ENCODE data around the gene EVC2. TPM values are rescaled to one million over a fixed set of nuclear protein-coding genes. Genes with fewer than 3 reads are reported as not detected.

The EVC2 gene
- total and polyA plus RNA-seq, 2 donors (not counting 1 experiment from before 2014, with no cell fraction given) = 1.1 TPM; not detected in 1

DNA sequence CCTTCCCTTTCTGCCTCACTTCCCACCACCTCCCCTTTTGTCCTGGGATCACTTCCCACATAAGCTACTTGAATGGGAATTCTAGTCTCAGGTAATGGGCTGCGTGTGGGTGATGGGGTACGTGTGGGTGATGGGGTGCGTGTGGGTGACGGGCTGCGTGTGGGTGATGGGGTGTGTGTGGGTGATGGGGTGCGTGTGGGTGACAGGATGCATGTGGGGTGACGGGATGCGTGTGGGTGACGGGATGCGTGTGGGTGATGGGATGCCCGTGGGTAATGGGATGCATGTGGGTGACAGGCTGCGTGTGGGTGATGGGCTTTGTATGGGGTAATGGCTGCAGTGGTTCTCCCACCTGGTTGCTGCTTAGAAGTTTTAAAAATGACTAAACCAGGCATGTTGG, 43.6 kb downstream of the EVC2 start:
- DNase-seq (no peak), ATAC-seq (ENCODE audit: low read depth) (no peak)
- H3K27ac Mint-ChIP-seq = no peak overlapping the region
- H3K27me3 ChIP-seq (replicated peaks in 1 of 4; ENCODE audit: control extremely low read depth in 1 of 4, control insufficient read depth in 3 of 4, insufficient read depth in 4 of 4, low read length in 3 of 4) = no peaks in the 10 kb centered on the region
- intact Hi-C loops (cut with micrococcal nuclease) = no loop called here
- H3K4me3 ChIP-seq (ENCODE audit: control extremely low read depth in 1 of 5, extremely low read depth in 1 of 5, insufficient read depth in 1 of 5, low read depth in 2 of 5, low read length in 4 of 5) = no peak overlapping the region
- no peak overlapping the region for H3K4me3 Mint-ChIP-seq
- H3K36me3 ChIP-seq (replicated peaks in 1 of 2; ENCODE audit: control extremely low read depth in 1 of 2, control insufficient read depth in 1 of 2, extremely low read depth in 1 of 2, insufficient read depth in 2 of 2, low read length in 1 of 2) = no peaks in the 10 kb centered on the region
- H3K4me1 ChIP-seq (ENCODE audit: control insufficient read depth in 2 of 2, insufficient read depth in 2 of 2, low read length in 2 of 2) = no peaks in the 10 kb centered on the region
- peaks cover 0 to 12% (median 11%) of the 10 kb centered on the region in 3 donors for H3K9me3 ChIP-seq (ENCODE audit: control extremely low read depth in 1 of 3, control insufficient read depth in 2 of 3, insufficient read depth in 1 of 3, low read length in 2 of 3)
- ChIA-PET POLR2A (no interaction called here), CTCF (no interaction called here)
- H3K9ac ChIP-seq (ENCODE audit: low read length) = no peak overlapping the region
- peaks cover 7% of the 10 kb centered on the region for H3K9me3 Mint-ChIP-seq (ENCODE audit: insufficient read depth)
- no peak for TF ChIP-seq EZH2 (IDR thresholded peaks at IDR 0.05; ENCODE audit: borderline replicate concordance, insufficient read depth, low read depth, low read length, poor library complexity, severe bottlenecking)
- TF ChIP-seq, protein P1, sequence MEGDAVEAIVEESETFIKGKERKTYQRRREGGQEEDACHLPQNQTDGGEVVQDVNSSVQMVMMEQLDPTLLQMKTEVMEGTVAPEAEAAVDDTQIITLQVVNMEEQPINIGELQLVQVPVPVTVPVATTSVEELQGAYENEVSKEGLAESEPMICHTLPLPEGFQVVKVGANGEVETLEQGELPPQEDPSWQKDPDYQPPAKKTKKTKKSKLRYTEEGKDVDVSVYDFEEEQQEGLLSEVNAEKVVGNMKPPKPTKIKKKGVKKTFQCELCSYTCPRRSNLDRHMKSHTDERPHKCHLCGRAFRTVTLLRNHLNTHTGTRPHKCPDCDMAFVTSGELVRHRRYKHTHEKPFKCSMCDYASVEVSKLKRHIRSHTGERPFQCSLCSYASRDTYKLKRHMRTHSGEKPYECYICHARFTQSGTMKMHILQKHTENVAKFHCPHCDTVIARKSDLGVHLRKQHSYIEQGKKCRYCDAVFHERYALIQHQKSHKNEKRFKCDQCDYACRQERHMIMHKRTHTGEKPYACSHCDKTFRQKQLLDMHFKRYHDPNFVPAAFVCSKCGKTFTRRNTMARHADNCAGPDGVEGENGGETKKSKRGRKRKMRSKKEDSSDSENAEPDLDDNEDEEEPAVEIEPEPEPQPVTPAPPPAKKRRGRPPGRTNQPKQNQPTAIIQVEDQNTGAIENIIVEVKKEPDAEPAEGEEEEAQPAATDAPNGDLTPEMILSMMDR (IDR thresholded peaks at IDR 0.05) = no peak
- WGBS (ENCODE audit: insufficient coverage) = 98% methylated on average over 11 of the region's 12 CpGs
- no peaks in the 10 kb centered on the region for H3K27me3 Mint-ChIP-seq
- no peaks in the 10 kb centered on the region for H4K20me1 ChIP-seq (ENCODE audit: control insufficient read depth, insufficient read depth, low read length, poor library complexity, severe bottlenecking)
- no peak overlapping the region for H3K4me2 ChIP-seq (replicated peaks; ENCODE audit: low read depth, low read length, poor library complexity, severe bottlenecking)
- no peaks in the 10 kb centered on the region for H3K79me2 ChIP-seq (ENCODE audit: control insufficient read depth, insufficient read depth, low read length)
- H2AFZ ChIP-seq (ENCODE audit: insufficient read depth, low read depth, low read length, poor library complexity, severe bottlenecking) = no peak overlapping the region
- H3K4me1 Mint-ChIP-seq = no peaks in the 10 kb centered on the region
- no peak overlapping the region for H3K27ac ChIP-seq (ENCODE audit: low read length in 2 of 2)

DNA sequence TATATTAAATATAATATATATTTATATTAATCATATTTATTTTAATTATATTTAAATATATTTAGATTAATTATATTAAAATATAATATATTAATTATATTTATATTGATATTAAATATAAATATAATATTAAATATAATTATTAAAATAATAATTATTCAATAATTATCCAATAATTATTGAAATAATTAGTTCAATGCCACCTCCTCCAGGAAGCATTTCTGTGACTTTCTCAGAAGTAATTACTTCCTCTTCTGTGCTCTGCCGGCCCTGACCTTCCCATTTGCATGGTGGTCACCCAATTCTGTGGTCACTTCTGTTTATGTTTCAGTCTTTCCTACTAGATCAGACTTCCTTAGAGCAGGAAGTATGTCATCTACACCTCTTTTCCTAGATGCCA, 45.8 kb downstream of the EVC2 start:
- POLR2A ChIA-PET = no interaction called here
- H3K4me1 Mint-ChIP-seq = no peaks in the 10 kb centered on the region
- 13% methylated on average over 1 of the region's 1 CpG for WGBS (ENCODE audit: insufficient coverage)
- TF ChIP-seq EZH2 (IDR thresholded peaks at IDR 0.05; ENCODE audit: borderline replicate concordance, insufficient read depth, low read depth, low read length, poor library complexity, severe bottlenecking) = no peak
- TF ChIP-seq, protein P1 (IDR thresholded peaks at IDR 0.05) = no peak
- H3K4me3 Mint-ChIP-seq = no peak overlapping the region
- Histone ChIP-seq H4K20me1 (ENCODE audit: control insufficient read depth, insufficient read depth, low read length, poor library complexity, severe bottlenecking) (no peaks in the 10 kb centered on the region), H3K4me1 (ENCODE audit: control insufficient read depth in 2 of 2, insufficient read depth in 2 of 2, low read length in 2 of 2) (no peaks in the 10 kb centered on the region), H3K27me3 (replicated peaks in 1 of 4; ENCODE audit: control extremely low read depth in 1 of 4, control insufficient read depth in 3 of 4, insufficient read depth in 4 of 4, low read length in 3 of 4) (no peaks in the 10 kb centered on the region), H3K9me3 (ENCODE audit: control extremely low read depth in 1 of 3, control insufficient read depth in 2 of 3, insufficient read depth in 1 of 3, low read length in 2 of 3) (peaks cover 0 to 12% (median 11%) of the 10 kb centered on the region in 3 donors), H3K4me3 (ENCODE audit: control extremely low read depth in 1 of 5, extremely low read depth in 1 of 5, insufficient read depth in 1 of 5, low read depth in 2 of 5, low read length in 4 of 5) (no peak overlapping the region), H2AFZ (ENCODE audit: insufficient read depth, low read depth, low read length, poor library complexity, severe bottlenecking) (no peak overlapping the region), H3K79me2 (ENCODE audit: control insufficient read depth, insufficient read depth, low read length) (no peaks in the 10 kb centered on the region), H3K36me3 (replicated peaks in 1 of 2; ENCODE audit: control extremely low read depth in 1 of 2, control insufficient read depth in 1 of 2, extremely low read depth in 1 of 2, insufficient read depth in 2 of 2, low read length in 1 of 2) (no peaks in the 10 kb centered on the region), H3K4me2 (replicated peaks; ENCODE audit: low read depth, low read length, poor library complexity, severe bottlenecking) (no peak overlapping the region), H3K27ac (ENCODE audit: low read length in 2 of 2) (no peak overlapping the region), H3K9ac (ENCODE audit: low read length) (no peak overlapping the region)
- no peak overlapping the region for H3K27ac Mint-ChIP-seq
- H3K9me3 Mint-ChIP-seq (ENCODE audit: insufficient read depth) = peaks cover 7% of the 10 kb centered on the region
- CTCF ChIA-PET = no interaction called here
- ATAC-seq (ENCODE audit: low read depth) (no peak), DNase-seq (no peak)
- H3K27me3 Mint-ChIP-seq = no peaks in the 10 kb centered on the region
- intact Hi-C loops (cut with micrococcal nuclease) = no loop called here
